ENCODE results near the gene FAM162A. TPM values are rescaled to one million over a fixed set of nuclear protein-coding genes. Genes with fewer than 3 reads are reported as not detected.

FAM162A gene
- total RNA-seq, 4 donors from 2014 or later, result 28.6 to 40.3 (median 33.4) TPM

Other genes starting within 250 kb of the FAM162A start
- not detected for gene CASR, start 200.5 kb upstream of the FAM162A start, total RNA-seq
- gene CSTA, start 58.9 kb upstream of the FAM162A start, total RNA-seq, result 100 to 1,000 TPM in 3 of 4 donors, 10 to 100 TPM in 1; 22.4 to 253 (median 192) TPM
- 10 to 100 TPM; 10.2 to 40.1 (median 22.7) TPM for gene MIX23, start 951 bp upstream of the FAM162A start, total RNA-seq
- gene WDR5B, start 31.9 kb downstream of the FAM162A start, total RNA-seq, result 1 to 10 TPM; 2.5 to 6.6 (median 3.9) TPM
- 10 to 100 TPM; 25.0 to 49.5 (median 37.0) TPM for gene KPNA1, start 130.8 kb downstream of the FAM162A start, total RNA-seq
- 10 to 100 TPM in 3 of 4 donors, 1 to 10 TPM in 1; 8.3 to 13.1 (median 11.2) TPM for gene PARP9, start 180.1 kb downstream of the FAM162A start, total RNA-seq
- 10 to 100 TPM in 3 of 4 donors, 1 to 10 TPM in 1; 7.6 to 15.3 (median 12.7) TPM for gene DTX3L, start 180.2 kb downstream of the FAM162A start, total RNA-seq
- gene PARP15, start 193.5 kb downstream of the FAM162A start, total RNA-seq, result under 1 TPM in 3 of 4 donors, not detected in 1; 0.26 to 0.80 (median 0.51) TPM

Measured in suprapubic skin (tissue), 4 donors.